GM12801 (cell line): ENCODE results near the gene TMEM132C.

ENCODE experiments used
- CTCF ChIP-seq: IDR thresholded peaks from one replicate; pipeline ENCODE4 v1.5.1; 2011; ENCODE audit warnings: control low read depth; ENCODE audit not compliant: insufficient read length; ENCODE audit errors: extremely low read depth

TMEM132C gene

DNA sequence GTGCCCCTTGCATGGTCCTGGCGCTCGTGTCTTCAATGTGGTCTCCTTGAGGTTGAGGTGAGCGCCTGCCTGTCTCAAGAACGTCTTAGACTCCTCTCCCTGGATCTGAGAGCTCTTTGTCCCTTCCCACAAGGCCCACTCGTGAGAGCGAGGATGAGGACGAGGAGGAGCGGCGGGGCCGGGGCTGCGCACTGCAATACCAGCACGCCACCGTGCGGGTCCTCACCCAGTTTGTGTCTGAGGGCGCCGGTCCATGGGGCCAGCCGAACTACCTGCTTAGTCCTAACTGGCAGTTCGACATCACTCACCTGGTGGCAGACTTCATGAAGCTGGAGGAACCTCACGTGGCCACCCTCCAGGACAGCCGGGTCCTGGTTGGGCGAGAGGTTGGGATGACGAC, 428.7 kb downstream of the TMEM132C start:
- no peak for TF ChIP-seq CTCF

- no peak for TF ChIP-seq CTCF
Measured at GRCh38 chr12:128698301-128698972, 431.5 kb downstream of the TMEM132C start.

DNA sequence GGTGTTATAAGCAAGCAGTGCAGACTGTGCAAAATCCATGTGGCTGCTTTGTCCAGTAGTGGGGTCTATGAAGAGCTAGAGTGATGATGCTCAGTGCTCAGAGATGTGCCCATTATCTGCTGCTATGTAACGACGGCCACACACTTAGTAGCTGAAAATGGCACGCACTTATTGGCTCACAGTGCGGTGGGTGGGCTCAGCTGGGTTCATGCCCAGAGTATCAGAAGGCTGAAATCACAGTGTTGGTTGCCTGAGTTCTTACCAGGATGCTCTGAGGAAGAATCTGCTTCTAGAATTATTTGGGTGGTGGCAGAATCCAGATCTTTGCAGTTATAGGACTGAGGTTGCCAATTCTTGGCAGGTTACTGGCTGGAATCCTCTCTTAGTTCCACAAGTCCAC, 432.1 kb downstream of the TMEM132C start:
- TF ChIP-seq CTCF: no peak

GRCh38 chr12:128702371-128702770, 435.4 kb downstream of the TMEM132C start:
- no peak for TF ChIP-seq CTCF

GRCh38 chr12:128705140-128705539, 438.2 kb downstream of the TMEM132C start:
- no peak for TF ChIP-seq CTCF

GRCh38 chr12:128707488-128707887, 440.5 kb downstream of the TMEM132C start:
- TF ChIP-seq CTCF: no peak

DNA sequence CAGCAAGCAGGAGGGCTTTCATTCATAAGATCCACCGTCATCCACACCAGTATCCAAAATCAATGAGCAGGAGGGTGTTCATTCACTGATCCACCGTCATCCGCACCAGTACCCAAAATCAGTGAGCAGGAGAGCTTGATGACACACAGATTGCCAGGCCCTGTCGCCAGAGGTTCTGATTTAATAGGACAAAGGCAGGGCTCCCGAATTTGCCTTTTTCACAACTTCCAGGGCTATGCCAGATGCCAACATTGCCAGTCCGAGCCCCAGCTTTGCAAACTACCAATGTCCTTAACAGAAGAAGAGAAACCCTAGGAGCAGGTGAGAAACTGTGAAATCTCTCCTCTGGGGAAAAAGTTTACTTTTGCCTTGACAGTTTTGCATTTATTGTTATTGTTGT, 441.8 kb downstream of the TMEM132C start:
- TF ChIP-seq CTCF: no peak

DNA sequence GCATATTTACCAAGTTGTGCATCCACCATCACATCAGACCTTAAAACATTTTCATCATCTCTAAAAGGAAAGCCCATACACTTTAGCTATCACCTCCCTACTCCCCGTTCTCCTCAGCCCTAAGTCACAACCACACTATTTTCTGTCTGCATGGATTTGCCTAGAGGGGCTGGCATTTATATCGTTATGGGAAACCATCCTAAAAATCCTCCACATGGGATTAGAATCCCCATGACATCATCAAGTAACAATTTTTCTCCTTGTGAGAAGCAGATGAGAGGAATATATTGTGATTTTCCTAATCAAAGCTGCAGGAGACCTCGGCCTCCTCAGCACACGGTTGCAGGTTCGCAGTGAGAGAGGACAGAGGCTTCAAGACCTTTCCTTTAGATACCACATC, 442.7 kb downstream of the TMEM132C start:
- no peak for TF ChIP-seq CTCF
